ENCODE results near the gene CYFIP1.

- no peak for TF ChIP-seq POLR2A (IDR thresholded peaks at IDR 0.05; ENCODE audit: low read depth, low read length)
- no peak for TF ChIP-seq POLR2AphosphoS5 (IDR thresholded peaks at IDR 0.05; ENCODE audit: low read depth, low read length)
These were observed 105.9 kb downstream of the CYFIP1 start for GRCh38 chr15:22874256-22874655.
